ENCODE measurements around the gene LRRC47.

The LRRC47 gene

GRCh38 chr1:3747522-3747848 lies 48.8 kb downstream of the LRRC47 start:
- no peak for DNase-seq (ENCODE audit: low read depth, low spot score)

DNA sequence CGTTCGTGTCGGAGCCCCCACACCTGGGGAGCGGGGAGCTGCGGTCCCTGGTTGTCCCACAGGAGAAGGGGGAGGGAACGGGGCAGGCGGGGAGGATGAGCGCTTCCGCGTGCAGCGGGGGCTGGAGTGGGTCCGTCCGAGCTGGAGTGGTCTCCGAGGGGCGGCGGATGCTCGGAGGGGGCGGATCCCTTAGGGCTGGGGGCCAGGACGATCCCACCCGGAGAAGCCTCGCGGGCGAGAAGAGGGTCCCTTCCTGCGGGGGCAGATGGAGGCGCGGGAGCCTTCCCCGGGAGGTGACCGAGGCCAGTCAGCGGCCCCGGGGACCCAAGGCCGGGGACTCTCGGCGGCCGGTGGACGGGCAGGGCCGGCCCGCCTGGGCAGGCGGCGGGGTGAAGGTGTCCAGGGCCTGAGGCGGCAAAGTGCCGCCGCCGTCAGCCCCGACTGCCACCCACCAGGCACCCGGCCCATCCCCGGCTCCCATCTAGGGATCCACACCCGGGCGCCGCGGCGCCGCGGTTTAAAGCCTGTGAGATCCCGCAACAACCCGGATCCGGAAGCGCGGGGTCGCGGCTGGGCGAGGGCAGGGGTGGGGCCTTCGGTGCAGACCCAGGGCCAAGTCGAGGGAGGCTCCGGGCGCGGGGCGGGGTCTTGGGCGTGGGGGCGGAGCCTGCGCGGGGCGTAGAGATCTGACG lies 49.3 kb downstream of the LRRC47 start:
- peak; percentile 89 for DNase-seq (ENCODE audit: low read depth, low spot score)

DNA sequence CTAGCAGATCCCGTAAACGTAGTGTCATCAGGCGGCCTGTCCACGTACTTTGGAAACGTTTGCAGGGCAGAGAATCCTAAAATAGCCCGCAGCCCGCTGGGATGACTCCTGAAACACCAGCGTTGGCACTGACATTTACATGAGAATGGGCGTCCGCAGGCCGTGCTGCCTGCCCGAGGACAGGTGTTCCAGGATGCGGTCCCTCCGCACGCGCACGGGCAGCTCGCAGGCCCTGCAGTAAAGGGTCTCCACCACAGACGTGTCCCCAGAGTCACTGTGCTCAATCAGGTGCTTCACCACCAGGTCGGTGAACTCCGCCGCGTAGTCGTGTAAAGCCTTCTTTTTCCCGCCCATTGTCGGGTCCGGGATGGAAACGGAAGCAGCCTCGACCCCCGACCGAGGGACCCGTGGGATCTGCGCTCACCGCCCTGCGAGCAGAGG lies 49.9 kb downstream of the LRRC47 start:
- DNase-seq (ENCODE audit: low read depth, low spot score): peak; percentile 26

DNA sequence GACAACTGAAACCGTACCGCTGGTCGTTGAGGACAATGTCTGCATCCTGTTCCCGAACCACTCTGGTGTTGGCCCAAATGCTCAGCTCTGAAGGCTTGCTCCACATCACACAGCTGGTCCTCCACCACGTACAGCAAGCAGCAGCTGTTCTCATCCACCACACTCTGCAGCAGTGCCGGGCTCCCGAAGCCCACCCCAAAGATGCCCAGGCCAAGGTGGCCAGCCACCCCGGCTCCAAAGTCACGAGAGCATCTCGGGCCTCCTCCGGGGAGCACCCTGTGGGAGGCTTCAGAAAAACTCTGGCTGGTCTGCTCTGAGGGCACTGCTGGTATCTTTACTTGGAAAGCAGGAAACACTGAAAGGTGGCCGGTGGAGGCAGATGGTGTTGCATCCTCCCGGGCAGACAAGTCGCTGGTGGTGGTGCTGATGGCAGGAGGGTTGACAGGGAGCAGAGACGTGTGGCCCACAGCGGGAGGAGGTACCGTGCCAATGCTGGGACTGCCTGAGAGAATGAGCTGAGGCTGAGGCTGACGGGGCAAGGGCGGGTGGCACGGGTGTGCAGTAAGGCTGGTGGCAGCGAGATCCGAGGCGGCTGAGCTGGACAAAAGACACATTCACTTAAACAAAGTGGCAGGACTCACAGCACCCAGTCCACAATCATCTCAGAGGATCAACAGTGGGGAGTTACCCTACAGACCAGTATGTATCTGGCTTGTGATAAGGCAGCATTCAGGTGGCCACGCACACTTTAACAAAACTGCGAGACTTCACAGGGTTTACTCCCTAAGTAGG lies 50.5 kb downstream of the LRRC47 start:
- DNase-seq (ENCODE audit: low read depth, low spot score): no peak

DNA sequence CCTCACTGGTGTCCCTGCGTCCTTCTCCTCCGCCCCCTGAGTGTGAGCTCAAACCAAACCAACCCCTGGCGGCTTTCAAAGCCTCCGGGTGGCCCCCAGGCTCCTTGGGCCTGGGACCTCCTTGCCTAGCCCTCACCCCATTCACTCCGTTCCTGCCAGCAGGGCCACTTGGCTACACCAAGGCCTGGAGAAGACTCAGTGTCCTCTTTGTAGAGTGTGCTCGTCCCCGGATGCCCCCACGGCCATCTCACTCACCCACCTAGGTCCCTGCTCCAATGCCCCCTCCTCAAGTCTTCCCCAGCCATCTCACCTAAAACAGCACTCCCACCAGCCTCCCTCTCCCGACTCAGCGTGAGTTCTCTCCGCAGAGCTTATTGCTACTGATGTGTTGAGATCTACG lies 51.2 kb downstream of the LRRC47 start:
- no peak for DNase-seq (ENCODE audit: low read depth, low spot score)

DNA sequence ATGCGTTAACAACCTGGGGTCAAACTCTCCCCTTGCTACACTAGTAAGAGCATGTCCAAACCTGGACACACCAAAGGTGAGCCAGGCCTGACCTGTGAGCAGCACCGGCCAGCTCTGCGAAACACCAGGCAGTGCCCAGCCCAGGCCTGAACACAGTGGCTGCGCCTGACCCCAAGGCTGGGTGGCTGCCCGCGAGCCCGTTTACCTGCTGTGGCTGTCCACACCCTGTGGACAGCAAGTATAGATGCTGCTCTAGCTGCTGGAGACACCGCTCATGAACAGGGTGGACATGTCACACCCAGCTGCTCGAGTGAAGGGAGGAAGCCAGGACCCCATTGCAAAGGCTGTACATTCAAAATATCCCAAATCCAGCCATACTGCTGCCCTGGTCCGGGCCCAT lies 51.7 kb downstream of the LRRC47 start:
- no peak for DNase-seq (ENCODE audit: low read depth, low spot score)

GRCh38 chr1:3743826-3744225 lies 52.5 kb downstream of the LRRC47 start:
- no peak for DNase-seq (ENCODE audit: low read depth, low spot score)

GRCh38 chr1:3743421-3743820 lies 52.9 kb downstream of the LRRC47 start:
- DNase-seq (ENCODE audit: low read depth, low spot score): no peak

DNA sequence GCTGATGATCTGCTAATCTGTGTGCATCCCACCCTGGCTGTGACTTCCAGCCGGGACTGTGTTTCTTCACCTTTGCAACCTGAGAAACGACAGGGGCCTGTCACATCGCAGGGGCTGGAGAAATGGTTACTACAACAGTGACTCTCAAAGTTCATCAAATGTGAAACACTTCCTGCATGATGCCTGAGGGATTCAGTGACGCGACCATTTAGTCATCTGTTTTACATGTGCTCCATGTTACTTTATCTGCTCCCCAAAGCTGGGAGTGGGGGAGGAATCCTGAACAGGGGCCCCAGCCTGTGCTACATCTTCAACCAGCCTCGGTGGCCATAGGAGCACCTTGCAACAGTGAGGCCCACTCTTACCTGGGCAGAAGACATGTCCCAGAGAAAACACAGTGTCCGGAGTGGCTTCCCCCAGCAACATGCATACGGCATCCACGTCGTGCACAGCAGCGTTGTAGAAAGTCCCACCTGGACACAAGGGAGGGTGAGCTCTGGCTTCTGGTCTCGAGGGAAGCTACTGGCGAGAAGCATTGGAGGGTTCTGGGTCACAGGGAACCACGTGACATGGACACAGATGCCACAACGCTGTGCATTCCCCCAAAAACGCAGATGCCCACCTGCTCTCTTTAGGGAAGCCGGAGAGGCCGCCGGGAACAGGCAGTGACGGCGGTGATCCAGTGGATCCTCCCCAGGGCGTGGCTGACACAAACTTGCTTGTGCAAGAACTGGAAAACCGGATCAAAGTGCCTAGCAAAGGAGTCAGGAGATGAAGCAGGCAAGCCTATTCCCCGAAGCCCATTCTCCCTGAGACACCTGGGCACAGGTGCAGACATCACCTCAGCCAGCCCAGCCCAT lies 53.6 kb downstream of the LRRC47 start:
- DNase-seq (ENCODE audit: low read depth, low spot score): no peak

DNA sequence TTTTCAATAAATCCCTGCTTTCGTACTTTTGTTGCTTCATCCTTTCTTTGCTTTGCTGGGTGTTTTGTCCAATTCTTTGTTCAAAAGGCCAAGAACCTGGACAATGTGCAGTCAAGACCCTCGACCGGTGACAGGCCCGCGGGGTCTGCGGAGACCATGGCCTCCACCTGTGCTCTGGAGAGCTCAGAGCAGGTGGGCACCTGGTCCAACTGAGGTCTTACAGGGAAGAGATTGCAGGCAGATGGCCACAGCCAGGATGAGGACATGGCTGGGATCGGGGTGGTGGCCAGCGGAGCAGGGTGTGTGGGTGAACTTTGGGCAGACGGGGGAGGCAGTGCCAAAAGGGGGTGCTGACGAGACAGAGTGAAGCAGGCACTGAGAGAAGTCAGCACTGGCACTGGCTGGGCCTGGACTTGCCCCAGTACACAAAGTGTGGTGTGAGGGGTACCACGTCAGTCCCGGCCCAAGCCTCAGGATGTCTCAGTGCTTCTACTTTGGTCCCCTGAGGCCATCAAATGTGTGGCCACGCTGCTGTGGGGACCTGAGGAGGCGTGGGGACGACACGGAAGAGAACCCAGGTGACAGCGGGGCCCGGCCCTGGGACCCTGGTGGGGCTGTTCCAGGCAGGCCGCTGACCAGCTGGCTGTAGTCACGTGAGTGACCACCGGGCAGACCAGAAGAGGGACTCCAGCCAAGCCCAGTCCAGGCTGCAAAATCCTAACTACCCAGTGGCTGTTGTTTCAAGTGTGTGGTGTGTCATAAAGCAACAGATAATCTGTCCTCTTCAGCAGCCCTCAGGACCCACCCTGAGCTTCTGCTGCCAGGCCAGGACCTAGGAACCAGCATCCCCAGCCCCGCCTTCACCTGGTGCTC lies 54.5 kb downstream of the LRRC47 start:
- DNase-seq (ENCODE audit: low read depth, low spot score): no peak

DNA sequence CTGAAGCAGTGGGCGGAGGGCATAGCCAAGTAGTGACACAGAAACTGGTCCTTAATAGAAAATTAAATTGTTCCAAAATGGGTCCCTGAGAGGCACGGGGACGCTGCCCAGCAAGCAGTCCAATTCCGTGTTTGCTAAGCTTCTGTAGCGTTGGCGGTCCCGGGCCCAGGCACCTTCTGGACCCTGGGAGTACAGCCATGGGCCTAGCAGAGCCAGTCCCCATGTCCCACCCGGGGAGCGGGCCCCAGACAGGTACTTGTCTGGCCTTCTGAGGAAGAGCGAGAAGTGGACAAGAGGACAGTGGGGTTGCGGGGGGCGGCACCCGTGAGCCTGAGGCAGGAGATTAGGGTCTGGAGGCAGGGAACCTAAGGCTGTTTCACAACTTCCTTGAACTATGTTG lies 55.5 kb downstream of the LRRC47 start:
- DNase-seq (ENCODE audit: low read depth, low spot score): no peak

- no peak for DNase-seq (ENCODE audit: low read depth, low spot score)
These were observed 56.3 kb downstream of the LRRC47 start for GRCh38 chr1:3740042-3740441.

GRCh38 chr1:3738943-3739342 lies 57.4 kb downstream of the LRRC47 start:
- DNase-seq (ENCODE audit: low read depth, low spot score): no peak

DNA sequence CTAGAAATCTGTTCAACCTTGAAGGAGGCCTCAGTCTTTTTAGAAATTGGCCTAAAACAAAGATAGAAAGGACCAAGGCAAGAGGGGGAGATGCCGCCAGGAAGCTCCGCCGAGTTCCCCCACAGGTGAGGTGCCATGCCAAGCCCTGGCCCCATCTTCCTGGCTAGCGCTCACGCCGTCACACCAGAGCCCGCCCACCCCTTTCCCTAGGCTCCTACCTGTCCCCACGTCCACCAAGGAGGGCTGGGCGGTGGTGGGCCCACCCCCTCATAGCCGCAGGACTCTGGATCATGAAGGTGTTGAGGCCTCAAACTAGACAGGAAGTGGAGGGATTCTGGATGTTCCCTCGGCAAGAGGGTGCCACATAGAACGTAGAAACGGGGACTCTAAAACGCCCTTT lies 59.6 kb downstream of the LRRC47 start:
- no peak for DNase-seq (ENCODE audit: low read depth, low spot score)

DNA sequence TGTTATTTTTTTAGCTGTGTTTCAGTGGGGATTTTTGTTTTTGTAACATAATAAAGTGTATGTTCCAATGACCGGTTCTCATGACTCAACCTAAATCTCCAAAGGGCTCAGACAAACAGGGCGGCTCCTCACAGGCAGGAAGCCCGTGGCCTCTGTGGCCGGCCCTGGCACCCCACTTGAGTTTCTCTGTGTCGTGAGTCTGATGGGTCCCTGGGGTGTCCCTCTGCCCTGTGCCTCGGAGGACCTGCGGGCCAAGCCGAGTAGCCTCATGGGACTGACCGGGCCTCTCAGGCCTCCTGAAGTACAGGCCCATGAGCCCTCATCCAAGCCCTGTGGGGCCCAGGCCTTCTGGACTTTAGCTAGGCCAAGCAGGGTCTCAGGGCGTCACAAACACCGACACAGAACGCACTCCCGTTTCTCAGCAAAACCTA lies 60.2 kb downstream of the LRRC47 start:
- DNase-seq (ENCODE audit: low read depth, low spot score): no peak

DNA sequence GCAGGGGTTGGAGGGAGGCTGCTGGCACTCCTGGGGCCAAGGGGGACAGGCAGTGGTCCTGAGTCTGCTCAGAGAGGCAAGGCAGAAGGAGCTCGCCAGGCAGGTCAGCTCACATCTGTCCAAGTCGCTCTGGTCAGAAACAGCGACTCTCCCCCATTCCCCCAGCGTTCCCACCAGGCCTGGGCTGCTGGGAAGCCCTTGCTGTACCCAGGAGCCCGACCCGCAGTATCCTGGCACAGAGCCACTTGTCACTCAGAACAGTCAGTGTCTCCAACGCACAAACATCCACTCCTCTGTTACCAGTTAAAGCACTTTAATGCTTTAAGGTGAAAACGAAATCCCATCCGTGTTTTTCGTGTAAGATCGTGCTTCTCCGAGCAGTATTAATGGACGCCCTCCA lies 60.6 kb downstream of the LRRC47 start:
- DNase-seq (ENCODE audit: low read depth, low spot score): no peak

- no peak for DNase-seq (ENCODE audit: low read depth, low spot score)
These were observed 61.1 kb downstream of the LRRC47 start for GRCh38 chr1:3735027-3735681.

DNA sequence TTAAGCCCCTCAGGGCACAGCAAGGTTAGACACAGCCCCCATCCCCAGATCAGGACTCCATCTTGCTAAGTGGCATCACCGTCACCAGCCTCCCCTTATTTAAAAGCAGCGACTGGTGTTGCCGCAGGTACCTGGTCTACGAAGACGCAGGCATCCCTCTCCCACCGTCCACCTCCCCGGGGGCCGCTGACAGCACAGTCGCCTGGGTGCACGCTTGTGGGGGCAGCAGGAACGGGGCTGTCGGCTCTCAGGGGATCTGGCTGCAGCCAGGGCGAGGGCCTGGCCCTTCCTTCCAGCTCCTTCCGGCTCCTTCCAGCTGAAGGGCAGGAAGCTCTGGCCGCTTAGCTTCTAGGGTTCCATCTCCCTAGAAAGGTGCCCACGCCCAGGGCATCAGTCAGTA lies 61.7 kb downstream of the LRRC47 start:
- DNase-seq (ENCODE audit: low read depth, low spot score): no peak

- no peak for DNase-seq (ENCODE audit: low read depth, low spot score)
These were observed 62.3 kb downstream of the LRRC47 start for GRCh38 chr1:3733883-3734589.

Measured in astrocyte of the hippocampus (primary cell).